Stimulated activated CD4-positive, alpha-beta T cell treated with anti-CD3 and anti-CD28 coated beads, Interleukin-1b, Interleukin-23, amount 100 ng/mL, for 1 hour (primary cell): Measurements from ENCODE around the gene CLTRN.

Experiments used
- DNase-seq, 2 donors: peaks; one replicate each; pipeline ENCODE4 v3.0.0-alpha.2; 2020; ENCODE audit warnings: low read depth in 2 of 2

CLTRN gene

DNA sequence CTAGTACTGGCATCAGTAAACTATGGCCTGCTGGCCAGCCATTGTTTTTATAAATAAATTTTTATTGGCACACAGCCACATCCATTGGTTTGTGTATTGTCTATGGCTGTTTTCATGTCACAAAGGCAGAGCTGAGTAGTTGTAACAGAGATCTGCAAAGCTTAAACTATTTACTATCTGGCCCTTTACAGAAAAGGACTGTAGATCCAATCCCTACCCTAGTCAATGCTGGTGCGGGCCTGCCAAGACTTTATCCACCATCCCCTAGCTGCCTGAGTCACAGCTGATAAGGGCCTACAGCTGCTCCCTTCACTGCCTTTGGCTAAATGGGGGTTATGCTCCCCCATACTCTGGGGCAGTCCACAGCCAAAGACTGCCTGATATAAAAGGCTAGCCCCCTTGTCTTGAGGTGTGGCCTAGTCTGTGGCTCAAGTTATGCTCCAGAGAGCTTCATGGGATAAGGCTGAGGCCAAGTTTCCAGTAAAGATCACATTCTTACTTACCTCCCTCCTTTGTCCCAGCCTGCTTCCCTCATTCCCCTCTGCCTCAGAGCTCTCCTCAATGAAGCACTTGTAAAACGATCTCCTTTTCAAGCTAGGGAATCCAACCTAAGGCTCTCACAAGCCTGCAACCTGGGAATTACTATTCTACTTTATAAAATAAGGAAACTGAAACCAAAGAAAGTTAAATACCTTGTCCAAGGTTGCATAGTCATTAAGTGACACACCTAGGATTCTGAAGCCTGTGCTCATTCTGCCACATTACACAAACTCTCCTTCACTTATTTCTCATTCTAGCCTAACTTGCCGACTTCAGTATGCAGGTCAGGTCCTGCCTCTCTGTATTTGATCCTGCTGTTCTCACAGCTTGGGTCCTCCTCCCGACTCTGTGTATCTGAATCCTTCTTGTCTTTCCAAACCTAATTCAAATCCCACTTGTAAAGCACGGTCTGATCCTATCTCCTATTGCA lies 84.5 kb downstream of the CLTRN start:
- DNase-seq: no peak
